ENCODE measurements around the gene ARHGAP23. TPM values are rescaled to one million over a fixed set of nuclear protein-coding genes. Genes with fewer than 3 reads are reported as not detected.
A peak's percentile ranks its signal among the peaks of the same experiment; 100 is the strongest.

The ARHGAP23 gene
- total RNA-seq, 2 experiments from 2014 or later, result 0.40 to 0.47 TPM

DNA sequence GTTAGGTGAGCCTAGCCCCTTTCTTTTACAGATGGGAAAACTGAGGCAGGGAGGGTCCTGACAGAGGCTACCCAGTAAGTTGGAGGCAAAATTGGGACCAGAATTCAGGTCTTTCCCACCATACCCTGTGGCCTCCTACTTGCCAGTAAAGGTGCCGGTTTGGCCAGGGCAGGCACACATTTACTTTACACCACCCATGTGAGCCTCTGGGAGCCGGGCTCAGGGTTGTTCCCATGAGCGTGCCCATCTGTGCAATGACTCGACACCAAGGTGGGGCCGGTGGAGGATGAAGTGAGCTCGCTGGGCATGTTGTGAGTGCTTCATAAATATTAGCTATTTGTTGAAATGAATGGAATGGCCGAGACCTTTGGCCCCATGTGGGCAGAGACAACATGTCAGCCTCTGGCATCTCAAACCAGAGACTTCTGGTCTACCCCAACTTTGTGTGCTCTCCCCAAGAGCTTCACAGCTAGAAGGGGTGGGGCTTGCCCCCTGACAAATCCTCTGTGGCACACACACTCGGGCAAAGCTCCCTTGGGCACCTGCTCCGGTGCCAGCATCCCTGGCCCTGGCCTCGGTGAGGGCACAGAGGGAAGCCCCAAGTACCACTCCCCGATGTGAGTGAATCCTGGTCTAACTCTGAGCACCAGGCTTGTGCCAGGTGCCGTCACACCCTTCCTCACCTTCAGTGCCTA is 117.4 kb downstream of the ARHGAP23 start:
- H3K9me3 Mint-ChIP-seq, result no peaks in the 10 kb centered on the region
- H3K36me3 Mint-ChIP-seq (ENCODE audit: low read depth), result no peaks in the 10 kb centered on the region
- H3K4me1 Mint-ChIP-seq (ENCODE audit: low read depth), result no peaks in the 10 kb centered on the region
- CTCF ChIA-PET, result interaction anchor here (0.7 to 3.9 kb wide), 4 partner anchors 8 to 13 kb away, joined by 3 to 28 read pairs (median 4); no protein-coding TSS in a partner anchor
- H3K27me3 Mint-ChIP-seq, result peaks cover 17% of the 10 kb centered on the region
- intact Hi-C loops (cut with micrococcal nuclease), result no loop called here
- no peak overlapping the region for H3K4me3 Mint-ChIP-seq
- ATAC-seq (no peak), DNase-seq (no peak)
- TF ChIP-seq, protein P1, sequence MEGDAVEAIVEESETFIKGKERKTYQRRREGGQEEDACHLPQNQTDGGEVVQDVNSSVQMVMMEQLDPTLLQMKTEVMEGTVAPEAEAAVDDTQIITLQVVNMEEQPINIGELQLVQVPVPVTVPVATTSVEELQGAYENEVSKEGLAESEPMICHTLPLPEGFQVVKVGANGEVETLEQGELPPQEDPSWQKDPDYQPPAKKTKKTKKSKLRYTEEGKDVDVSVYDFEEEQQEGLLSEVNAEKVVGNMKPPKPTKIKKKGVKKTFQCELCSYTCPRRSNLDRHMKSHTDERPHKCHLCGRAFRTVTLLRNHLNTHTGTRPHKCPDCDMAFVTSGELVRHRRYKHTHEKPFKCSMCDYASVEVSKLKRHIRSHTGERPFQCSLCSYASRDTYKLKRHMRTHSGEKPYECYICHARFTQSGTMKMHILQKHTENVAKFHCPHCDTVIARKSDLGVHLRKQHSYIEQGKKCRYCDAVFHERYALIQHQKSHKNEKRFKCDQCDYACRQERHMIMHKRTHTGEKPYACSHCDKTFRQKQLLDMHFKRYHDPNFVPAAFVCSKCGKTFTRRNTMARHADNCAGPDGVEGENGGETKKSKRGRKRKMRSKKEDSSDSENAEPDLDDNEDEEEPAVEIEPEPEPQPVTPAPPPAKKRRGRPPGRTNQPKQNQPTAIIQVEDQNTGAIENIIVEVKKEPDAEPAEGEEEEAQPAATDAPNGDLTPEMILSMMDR (IDR thresholded peaks at IDR 0.05), result no peak
- POLR2A ChIA-PET, result interaction anchor here (0.9 kb wide), 1 partner anchor 117 kb away, joined by 3 read pairs; no protein-coding TSS in a partner anchor
- no peak overlapping the region for H3K27ac Mint-ChIP-seq

DNA sequence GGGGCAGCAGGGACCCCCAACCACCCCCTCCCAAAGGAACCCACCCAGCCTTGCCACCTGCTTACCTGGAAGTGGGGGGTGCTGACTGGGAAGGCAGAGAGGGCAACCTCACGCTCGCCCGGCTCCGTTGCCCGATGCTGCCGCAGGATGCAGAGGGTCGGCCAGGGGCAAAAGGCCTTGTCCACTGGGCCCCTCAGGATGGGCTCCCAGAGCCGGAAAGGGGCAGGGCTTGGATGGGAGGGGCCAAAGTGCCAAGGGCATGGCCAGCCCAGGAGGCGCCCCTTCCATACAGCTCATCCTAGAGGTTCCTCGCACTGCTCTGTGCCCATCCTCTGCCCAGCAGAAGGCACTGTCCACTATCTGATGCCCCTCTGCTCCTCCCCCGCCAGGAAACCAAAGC is 118.1 kb downstream of the ARHGAP23 start:
- no peak for ATAC-seq
- Mint-ChIP-seq H3K27ac (no peak overlapping the region), H3K36me3 (ENCODE audit: low read depth) (no peaks in the 10 kb centered on the region), H3K4me3 (no peak overlapping the region), H3K27me3 (peaks cover 17% of the 10 kb centered on the region), H3K4me1 (ENCODE audit: low read depth) (no peaks in the 10 kb centered on the region), H3K9me3 (no peaks in the 10 kb centered on the region)
- DNase-seq, result no peak
- POLR2A ChIA-PET, result no interaction called here
- TF ChIP-seq, protein P1 (IDR thresholded peaks at IDR 0.05), result no peak
- intact Hi-C loops (cut with micrococcal nuclease), result no loop called here
- CTCF ChIA-PET, result interaction anchor here (1.4 to 3.9 kb wide), 2 partner anchors 10 to 12 kb away, joined by 4 to 28 read pairs; no protein-coding TSS in a partner anchor

DNA sequence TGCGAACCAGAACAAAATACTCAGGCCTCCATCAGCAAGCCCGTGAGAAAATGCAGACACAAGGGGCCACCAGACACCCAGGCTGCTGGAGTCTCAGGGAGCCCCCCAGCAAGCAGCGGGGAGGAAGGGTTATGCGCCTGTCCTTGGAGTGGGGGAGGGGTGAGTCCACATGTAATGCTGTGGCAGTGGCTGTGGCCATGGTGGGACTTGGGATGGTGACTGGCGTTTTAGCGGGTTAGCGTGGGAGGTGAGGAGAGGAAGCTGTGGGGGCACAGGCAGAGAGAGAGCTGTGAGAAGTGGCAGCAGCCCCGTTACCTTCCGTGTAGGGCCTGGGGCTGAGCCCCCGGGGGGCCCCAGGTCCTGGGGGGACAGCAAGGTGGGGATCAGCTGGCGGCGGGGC is 119.2 kb downstream of the ARHGAP23 start:
- H3K4me1 Mint-ChIP-seq (ENCODE audit: low read depth), result no peaks in the 10 kb centered on the region
- no peaks in the 10 kb centered on the region for H3K9me3 Mint-ChIP-seq
- H3K27me3 Mint-ChIP-seq, result peaks cover 14% of the 10 kb centered on the region
- DNase-seq (peak; percentile 43), ATAC-seq (no peak)
- CTCF ChIA-PET, result interaction anchor here (1.1 to 3.9 kb wide), 4 partner anchors 9 to 120 kb away, joined by 4 to 28 read pairs (median 5); no protein-coding TSS in a partner anchor
- H3K27ac Mint-ChIP-seq, result no peak overlapping the region
- POLR2A ChIA-PET, result no interaction called here
- TF ChIP-seq, protein P1 (IDR thresholded peaks at IDR 0.05), result no peak
- H3K36me3 Mint-ChIP-seq (ENCODE audit: low read depth), result no peaks in the 10 kb centered on the region
- intact Hi-C loops (cut with micrococcal nuclease), result no loop called here
- no peak overlapping the region for H3K4me3 Mint-ChIP-seq

DNA sequence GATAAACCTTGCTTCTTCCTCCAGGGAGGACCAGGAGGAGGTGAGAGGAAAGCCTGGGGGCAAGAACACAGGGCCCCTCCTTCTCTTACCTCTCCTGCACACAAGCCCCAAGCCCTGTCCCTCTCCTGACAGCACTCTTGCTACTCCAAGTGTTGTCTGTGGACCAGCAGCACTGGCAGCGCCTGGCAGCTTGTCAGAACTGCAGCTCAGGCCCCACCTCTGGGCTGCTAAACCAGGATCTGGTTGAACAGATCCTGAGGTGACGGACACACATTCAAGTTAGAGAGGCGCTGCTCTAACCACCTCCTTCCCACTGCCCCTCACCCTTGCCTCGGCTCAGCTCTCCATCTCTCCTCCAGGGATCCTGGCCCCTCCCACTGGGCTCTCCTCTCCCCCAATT is 121.0 kb downstream of the ARHGAP23 start:
- no peak overlapping the region for H3K27ac Mint-ChIP-seq
- intact Hi-C loops (cut with micrococcal nuclease), result no loop called here
- H3K9me3 Mint-ChIP-seq, result no peaks in the 10 kb centered on the region
- CTCF ChIA-PET, result interaction anchor here (1.7 kb wide), 1 partner anchor 9 kb away, joined by 14 read pairs; no protein-coding TSS in a partner anchor
- no peak for DNase-seq
- POLR2A ChIA-PET, result no interaction called here
- no peaks in the 10 kb centered on the region for H3K4me1 Mint-ChIP-seq (ENCODE audit: low read depth)
- peaks cover 13% of the 10 kb centered on the region for H3K27me3 Mint-ChIP-seq
- H3K36me3 Mint-ChIP-seq (ENCODE audit: low read depth), result no peaks in the 10 kb centered on the region
- TF ChIP-seq, protein P1 (IDR thresholded peaks at IDR 0.05), result no peak
- ATAC-seq, result no peak
- H3K4me3 Mint-ChIP-seq, result no peak overlapping the region

DNA sequence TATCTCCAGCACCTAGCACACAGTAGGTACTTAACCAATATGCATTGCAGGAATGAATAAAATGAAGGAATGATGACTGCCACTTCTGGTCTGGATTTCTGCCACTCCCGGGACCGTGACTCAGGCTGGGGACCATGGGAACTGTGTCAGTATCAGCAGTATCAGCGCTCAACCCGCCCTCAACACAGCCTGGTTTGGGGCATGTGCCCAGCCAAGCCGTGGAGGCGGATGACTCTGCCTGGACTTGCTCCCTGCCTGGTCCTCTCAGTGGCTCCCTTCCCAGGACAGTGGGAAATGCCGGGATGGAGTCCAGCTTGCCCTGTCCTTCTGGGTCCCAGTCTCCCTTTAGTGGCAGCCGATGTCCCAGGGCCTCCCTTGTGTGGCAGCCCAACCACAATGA is 122.4 kb downstream of the ARHGAP23 start:
- Mint-ChIP-seq H3K4me3 (no peak overlapping the region), H3K9me3 (no peaks in the 10 kb centered on the region), H3K4me1 (ENCODE audit: low read depth) (no peaks in the 10 kb centered on the region), H3K36me3 (ENCODE audit: low read depth) (no peaks in the 10 kb centered on the region), H3K27me3 (peaks cover 17% of the 10 kb centered on the region), H3K27ac (no peak overlapping the region)
- POLR2A ChIA-PET, result no interaction called here
- TF ChIP-seq, protein P1 (IDR thresholded peaks at IDR 0.05), result no peak
- intact Hi-C loops (cut with micrococcal nuclease), result loop anchor here (10.0 kb wide), 1 partner anchor 114 kb away; no protein-coding TSS in a partner anchor
- no peak for DNase-seq
- CTCF ChIA-PET, result interaction anchor here (1.0 to 1.5 kb wide), 3 partner anchors 9 to 127 kb away, joined by 3 to 4 read pairs (median 3); no protein-coding TSS in a partner anchor
- no peak for ATAC-seq
